Measurements from ENCODE around the gene CD101. TPM values are rescaled to one million over a fixed set of nuclear protein-coding genes. Genes with fewer than 3 reads are reported as not detected.

CD101 gene
- total RNA-seq, 1 donor from 2014 or later: 3.2 TPM

GRCh38 chr1:117007719-117008013 lies 6.1 kb downstream of the CD101 start:
- H3K4me3 Mint-ChIP-seq (ENCODE audit: unreplicated experiment): no peak overlapping the region
- H3K9me3 Mint-ChIP-seq (ENCODE audit: unreplicated experiment): no peaks in the 10 kb centered on the region
- H3K36me3 Mint-ChIP-seq (ENCODE audit: unreplicated experiment): no peaks in the 10 kb centered on the region
- no peak for DNase-seq
- no peaks in the 10 kb centered on the region for H3K27me3 Mint-ChIP-seq (ENCODE audit: unreplicated experiment)
- H3K4me1 Mint-ChIP-seq (ENCODE audit: low read depth, unreplicated experiment): peaks cover 3% of the 10 kb centered on the region
- H3K27ac Mint-ChIP-seq (ENCODE audit: unreplicated experiment): no peak overlapping the region
- TF ChIP-seq CTCF (IDR thresholded peaks at IDR 0.05; ENCODE audit: partially characterized antibody, unreplicated experiment): no peak

GRCh38 chr1:117008656-117009055 lies 7.1 kb downstream of the CD101 start:
- H3K36me3 Mint-ChIP-seq (ENCODE audit: unreplicated experiment): no peaks in the 10 kb centered on the region
- no peak for DNase-seq
- H3K27me3 Mint-ChIP-seq (ENCODE audit: unreplicated experiment): no peaks in the 10 kb centered on the region
- no peak overlapping the region for H3K4me3 Mint-ChIP-seq (ENCODE audit: unreplicated experiment)
- no peak overlapping the region for H3K27ac Mint-ChIP-seq (ENCODE audit: unreplicated experiment)
- no peaks in the 10 kb centered on the region for H3K9me3 Mint-ChIP-seq (ENCODE audit: unreplicated experiment)
- TF ChIP-seq CTCF (IDR thresholded peaks at IDR 0.05; ENCODE audit: partially characterized antibody, unreplicated experiment): no peak
- H3K4me1 Mint-ChIP-seq (ENCODE audit: low read depth, unreplicated experiment): no peaks in the 10 kb centered on the region

GRCh38 chr1:117009132-117009531 lies 7.6 kb downstream of the CD101 start:
- no peaks in the 10 kb centered on the region for H3K9me3 Mint-ChIP-seq (ENCODE audit: unreplicated experiment)
- no peak for TF ChIP-seq CTCF (IDR thresholded peaks at IDR 0.05; ENCODE audit: partially characterized antibody, unreplicated experiment)
- no peak overlapping the region for H3K27ac Mint-ChIP-seq (ENCODE audit: unreplicated experiment)
- H3K36me3 Mint-ChIP-seq (ENCODE audit: unreplicated experiment): no peaks in the 10 kb centered on the region
- H3K4me3 Mint-ChIP-seq (ENCODE audit: unreplicated experiment): no peak overlapping the region
- H3K4me1 Mint-ChIP-seq (ENCODE audit: low read depth, unreplicated experiment): no peaks in the 10 kb centered on the region
- no peak for DNase-seq
- H3K27me3 Mint-ChIP-seq (ENCODE audit: unreplicated experiment): no peaks in the 10 kb centered on the region

GRCh38 chr1:117010310-117010969 lies 8.9 kb downstream of the CD101 start:
- TF ChIP-seq CTCF (IDR thresholded peaks at IDR 0.05; ENCODE audit: partially characterized antibody, unreplicated experiment): no peak
- no peak for DNase-seq
- Mint-ChIP-seq H3K27me3 (ENCODE audit: unreplicated experiment) (no peaks in the 10 kb centered on the region), H3K4me3 (ENCODE audit: unreplicated experiment) (no peak overlapping the region), H3K27ac (ENCODE audit: unreplicated experiment) (no peak overlapping the region), H3K9me3 (ENCODE audit: unreplicated experiment) (no peaks in the 10 kb centered on the region), H3K4me1 (ENCODE audit: low read depth, unreplicated experiment) (no peaks in the 10 kb centered on the region), H3K36me3 (ENCODE audit: unreplicated experiment) (no peaks in the 10 kb centered on the region)

- DNase-seq: no peak
- no peaks in the 10 kb centered on the region for H3K36me3 Mint-ChIP-seq (ENCODE audit: unreplicated experiment)
- no peaks in the 10 kb centered on the region for H3K9me3 Mint-ChIP-seq (ENCODE audit: unreplicated experiment)
- TF ChIP-seq CTCF (IDR thresholded peaks at IDR 0.05; ENCODE audit: partially characterized antibody, unreplicated experiment): no peak
- no peaks in the 10 kb centered on the region for H3K4me1 Mint-ChIP-seq (ENCODE audit: low read depth, unreplicated experiment)
- H3K27me3 Mint-ChIP-seq (ENCODE audit: unreplicated experiment): no peaks in the 10 kb centered on the region
- H3K4me3 Mint-ChIP-seq (ENCODE audit: unreplicated experiment): no peak overlapping the region
- H3K27ac Mint-ChIP-seq (ENCODE audit: unreplicated experiment): no peak overlapping the region
These were observed 9.8 kb downstream of the CD101 start for GRCh38 chr1:117011334-117011733.

Measured in glutamatergic neuron (in vitro differentiated cells).